Thyroid gland (tissue), 4 donors: Measurements from ENCODE around the gene LTF. TPM values are rescaled to one million over a fixed set of nuclear protein-coding genes. Genes with fewer than 3 reads are reported as not detected.
A peak's percentile ranks its signal among the peaks of the same experiment; 100 is the strongest.
"Not testable (repeated sequence)": the region's sequence is repeated elsewhere in the genome, so short reads cannot be mapped to it uniquely, and the experiment has no call there.

ENCODE experiments used
- DNase-seq, 2 donors: peaks; one replicate each; pipeline ENCODE4 v3.0.0-alpha.2; 2019
- H3K27ac ChIP-seq, 3 donors: fragments of 200-600 bp; sonication (generic); 1 replicate in 2 of 3; 2 replicates in 1 of 3; pipeline ENCODE4 v1.5.1; 2016 to 2019; ENCODE audit warnings: mild to moderate bottlenecking in 1 of 3, moderate library complexity in 1 of 3
- H3K27me3 ChIP-seq: fragments of 200-600 bp; sonication (generic); one replicate; pipeline ENCODE4 v1.5.1; 2019
- H3K36me3 ChIP-seq, 2 donors: fragments of 200-600 bp; sonication (generic); one replicate each; pipeline ENCODE4 v1.5.1; 2016 to 2019
- H3K4me1 ChIP-seq, 2 donors: fragments of 200-600 bp; sonication (generic); one replicate each; pipeline ENCODE4 v1.5.1; 2017 to 2019
- H3K4me3 ChIP-seq, 3 donors: fragments of 200-600 bp; sonication (generic); replicated peaks in 1 of 3; 1 replicate in 2 of 3; 2 replicates in 1 of 3; pipeline ENCODE4 v1.5.1; 2016; ENCODE audit warnings: mild to moderate bottlenecking in 1 of 3
- H3K9me3 ChIP-seq: fragments of 200-600 bp; sonication (generic); one replicate; pipeline ENCODE4 v1.5.1; 2017
- POLR2A ChIP-seq, 2 donors: fragments of 450-650 bp; IDR thresholded peaks; one replicate each; pipeline ENCODE4 v1.6.1; 2017; ENCODE audit warnings: antibody characterized with exemption in 2 of 2, mild to moderate bottlenecking in 2 of 2, moderate library complexity in 1 of 2
- WGBS, 2 donors: methylation state at CpG; one replicate each; pipeline ENCODE4 v1.1.5; 2017; 5-methylcytosine and 5-hydroxymethylcytosine counted together
- intact Hi-C: fragments of 100-400 bp; cut with DNase I; formaldehyde crosslinking; loops from one replicate; pipeline ENCODE4 v1.15.1; 2023
- total RNA-seq, 4 donors: library from RNA; depleted of rRNA; stranded (reverse); fragments of >200 nt; gene quantifications; one replicate each; pipeline ENCODE4 v1.2.3, GENCODE V29; 2016
- TF ChIP-seq, protein P1 (sequence below), 6 experiments: fragments of 200-600 bp in 3 of 6; fragments of 450-650 bp in 3 of 6; sonication (generic) in 3 of 6; IDR thresholded peaks; one replicate each; pipeline ENCODE4 v1.5.1; 2016 to 2019; ENCODE audit warnings: antibody characterized with exemption in 6 of 6, mild to moderate bottlenecking in 2 of 6, inconsistent platforms in 1 of 6, moderate library complexity in 1 of 6

The LTF gene
- total RNA-seq, 4 donors from 2014 or later, result 6.3 to 48.6 (median 32.5) TPM

DNA sequence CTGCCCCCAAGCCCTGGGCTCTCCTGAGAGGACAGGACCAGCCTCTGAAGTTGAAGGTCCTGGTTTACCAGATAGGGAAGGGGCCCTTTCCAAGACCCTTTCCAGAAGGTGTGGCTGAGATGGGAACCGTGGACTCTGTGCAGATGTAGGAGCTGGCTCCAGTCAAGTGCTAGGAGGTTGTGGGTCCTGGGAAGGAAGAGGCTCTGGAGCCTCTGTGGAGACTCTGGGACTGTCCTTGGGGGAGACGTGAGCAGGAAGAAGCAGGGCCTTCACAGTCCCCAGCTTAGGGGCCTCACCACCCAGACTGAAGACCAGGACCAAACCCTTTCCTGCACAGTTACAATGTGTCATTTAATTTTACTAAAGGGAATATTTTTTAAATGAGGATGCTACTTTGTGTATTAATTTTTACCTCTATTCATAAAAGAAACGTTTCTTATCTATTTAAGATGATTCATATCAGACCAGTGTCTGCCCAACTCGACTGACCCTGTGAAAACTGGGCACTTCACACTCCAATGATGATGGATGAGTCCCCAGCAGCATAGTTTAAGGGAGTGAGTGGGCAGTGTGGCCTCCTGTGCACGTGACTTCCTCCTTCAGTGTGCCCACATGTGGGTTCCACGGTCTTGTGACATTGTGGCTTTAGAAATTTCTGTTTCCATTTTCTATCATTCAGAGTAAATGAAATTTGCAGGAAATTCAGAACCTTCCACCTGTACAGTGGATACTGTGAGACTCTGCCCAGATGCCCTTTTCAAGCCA lies 68.8 kb downstream of the LTF start:
- intact Hi-C loops, result no loop called here
- no peaks in the 10 kb centered on the region for H3K36me3 ChIP-seq
- peak overlapping the region in 2 of 3 donors; percentile 53 to 71 for H3K27ac ChIP-seq
- no peaks in the 10 kb centered on the region for H3K27me3 ChIP-seq
- H3K4me1 ChIP-seq, result peaks cover 17 to 31% of the 10 kb centered on the region in 2 donors
- WGBS, 2 donors, result 70 to 76% methylated on average over 6 of the region's 6 CpGs
- TF ChIP-seq, protein P1, sequence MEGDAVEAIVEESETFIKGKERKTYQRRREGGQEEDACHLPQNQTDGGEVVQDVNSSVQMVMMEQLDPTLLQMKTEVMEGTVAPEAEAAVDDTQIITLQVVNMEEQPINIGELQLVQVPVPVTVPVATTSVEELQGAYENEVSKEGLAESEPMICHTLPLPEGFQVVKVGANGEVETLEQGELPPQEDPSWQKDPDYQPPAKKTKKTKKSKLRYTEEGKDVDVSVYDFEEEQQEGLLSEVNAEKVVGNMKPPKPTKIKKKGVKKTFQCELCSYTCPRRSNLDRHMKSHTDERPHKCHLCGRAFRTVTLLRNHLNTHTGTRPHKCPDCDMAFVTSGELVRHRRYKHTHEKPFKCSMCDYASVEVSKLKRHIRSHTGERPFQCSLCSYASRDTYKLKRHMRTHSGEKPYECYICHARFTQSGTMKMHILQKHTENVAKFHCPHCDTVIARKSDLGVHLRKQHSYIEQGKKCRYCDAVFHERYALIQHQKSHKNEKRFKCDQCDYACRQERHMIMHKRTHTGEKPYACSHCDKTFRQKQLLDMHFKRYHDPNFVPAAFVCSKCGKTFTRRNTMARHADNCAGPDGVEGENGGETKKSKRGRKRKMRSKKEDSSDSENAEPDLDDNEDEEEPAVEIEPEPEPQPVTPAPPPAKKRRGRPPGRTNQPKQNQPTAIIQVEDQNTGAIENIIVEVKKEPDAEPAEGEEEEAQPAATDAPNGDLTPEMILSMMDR (IDR thresholded peaks at IDR 0.05), result no peak
- no peak for TF ChIP-seq POLR2A (IDR thresholded peaks at IDR 0.05)
- H3K4me3 ChIP-seq, result no peak overlapping the region
- DNase-seq, result no peak
- H3K9me3 ChIP-seq, result no peaks in the 10 kb centered on the region

DNA sequence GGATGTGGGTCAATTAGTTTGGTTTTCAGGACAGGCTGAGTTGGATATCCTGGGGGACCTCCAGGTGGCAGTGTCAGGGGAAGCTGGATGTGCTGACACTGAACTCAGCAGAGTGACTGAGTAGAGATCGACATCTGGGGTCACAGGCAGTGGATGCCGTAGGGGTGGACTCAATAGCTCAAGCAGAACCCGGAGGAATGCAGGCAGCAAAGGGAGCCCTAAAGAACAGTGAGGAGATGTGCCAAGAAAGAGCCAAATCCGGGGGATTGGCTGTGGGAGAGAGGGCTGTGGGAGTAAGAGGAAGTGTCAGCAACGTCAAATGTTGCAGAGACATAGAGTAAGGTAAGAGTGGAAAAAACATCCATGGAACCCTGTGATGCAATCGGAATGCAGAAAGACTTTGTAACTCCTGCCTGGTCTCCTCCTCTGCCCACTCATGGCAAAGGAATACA lies 69.5 kb downstream of the LTF start:
- intact Hi-C loops, result no loop called here
- Histone ChIP-seq H3K27ac (no peak overlapping the region), H3K4me1 (peaks cover 17 to 31% of the 10 kb centered on the region in 2 donors), H3K36me3 (no peaks in the 10 kb centered on the region), H3K27me3 (no peaks in the 10 kb centered on the region), H3K4me3 (no peak overlapping the region), H3K9me3 (no peaks in the 10 kb centered on the region)
- no peak for DNase-seq
- TF ChIP-seq POLR2A (IDR thresholded peaks at IDR 0.05), result no peak
- TF ChIP-seq, protein P1 (IDR thresholded peaks at IDR 0.05), result no peak
- 77 to 86% methylated on average over 6 of the region's 6 CpGs for WGBS, 2 donors

DNA sequence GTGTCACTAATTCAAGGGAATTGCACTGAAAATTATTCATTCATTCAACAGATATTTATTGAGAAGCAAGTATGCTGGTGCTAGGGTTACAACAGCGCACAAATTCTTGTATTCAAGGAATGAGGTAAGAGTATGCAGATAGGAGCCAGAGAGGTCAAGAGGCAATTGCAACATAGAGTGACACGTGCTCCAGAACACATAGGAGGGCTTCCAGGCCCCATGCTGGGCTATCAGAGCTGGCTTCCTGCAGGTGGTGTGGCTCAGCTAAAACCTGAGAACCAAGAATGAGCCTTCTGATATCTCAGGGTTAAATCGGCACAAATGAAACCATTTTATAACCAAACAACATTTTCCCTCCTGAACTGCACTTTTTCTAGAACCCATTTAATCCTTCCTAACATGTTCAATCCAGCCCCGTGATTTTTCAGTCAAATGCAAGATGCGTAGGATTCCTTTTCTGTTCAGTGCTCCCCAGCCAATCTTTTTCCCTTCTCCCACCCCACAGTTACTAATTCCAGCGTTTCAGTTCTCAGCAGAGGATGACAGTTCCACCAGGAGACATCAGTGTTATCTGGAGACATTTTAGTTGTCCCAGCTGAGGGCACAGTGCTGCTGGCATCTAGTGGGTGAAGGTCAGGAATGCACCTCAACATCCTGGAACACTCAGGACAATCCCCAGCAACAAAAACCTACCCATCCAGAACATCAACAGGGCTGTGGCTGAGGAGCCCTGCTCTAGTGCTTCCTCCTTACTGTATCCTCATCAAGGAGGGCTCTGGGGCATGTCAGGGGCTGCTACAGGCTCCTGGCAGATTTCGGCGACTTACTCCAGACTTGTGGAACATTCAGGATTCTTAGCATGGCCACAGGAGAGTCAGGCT lies 70.9 kb downstream of the LTF start:
- WGBS, 2 donors, result 67 to 74% methylated on average over 8 of the region's 8 CpGs
- intact Hi-C loops, result no loop called here
- TF ChIP-seq POLR2A (IDR thresholded peaks at IDR 0.05), result no peak
- TF ChIP-seq, protein P1 (IDR thresholded peaks at IDR 0.05), result no peak

DNA sequence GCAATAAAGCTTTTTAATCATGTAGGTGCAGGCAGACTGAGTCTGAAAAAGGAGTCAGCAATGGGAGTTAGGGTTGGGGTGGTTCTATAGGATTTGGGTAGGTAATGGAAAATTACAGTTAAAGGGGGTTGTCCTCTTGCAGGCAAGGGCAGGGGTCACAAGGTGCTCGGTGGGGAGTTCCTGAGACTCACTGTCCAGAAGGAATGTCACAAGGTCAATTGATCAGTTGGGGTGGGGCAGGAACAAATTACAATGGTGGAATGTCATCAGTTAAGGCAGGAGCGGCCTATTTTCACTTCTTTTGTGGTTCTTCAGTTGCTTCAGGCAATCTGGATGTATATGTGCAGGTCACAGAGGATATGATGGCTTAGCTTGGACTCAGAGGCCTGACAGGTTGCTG lies 71.7 kb downstream of the LTF start:
- Histone ChIP-seq H3K4me1 (peaks cover 21 to 42% of the 10 kb centered on the region in 2 donors), H3K36me3 (no peaks in the 10 kb centered on the region), H3K4me3 (no peak overlapping the region), H3K27ac (no peak overlapping the region), H3K9me3 (no peaks in the 10 kb centered on the region), H3K27me3 (no peaks in the 10 kb centered on the region)
- intact Hi-C loops, result no loop called here
- DNase-seq, result no peak
- TF ChIP-seq, protein P1 (IDR thresholded peaks at IDR 0.05), result no peak
- TF ChIP-seq POLR2A (IDR thresholded peaks at IDR 0.05), result no peak
- WGBS, 2 donors, result 82 to 91% methylated on average over 2 of the region's 2 CpGs

More for the DNA sequence above, 70.9 kb downstream of the LTF start:
- Histone ChIP-seq H3K27ac (no peak overlapping the region), H3K4me3 (no peak overlapping the region), H3K27me3 (no peaks in the 10 kb centered on the region), H3K9me3 (no peaks in the 10 kb centered on the region), H3K36me3 (no peaks in the 10 kb centered on the region), H3K4me1 (peaks cover 18 to 36% of the 10 kb centered on the region in 2 donors)
- peak; percentile 54 to 61 for DNase-seq

DNA sequence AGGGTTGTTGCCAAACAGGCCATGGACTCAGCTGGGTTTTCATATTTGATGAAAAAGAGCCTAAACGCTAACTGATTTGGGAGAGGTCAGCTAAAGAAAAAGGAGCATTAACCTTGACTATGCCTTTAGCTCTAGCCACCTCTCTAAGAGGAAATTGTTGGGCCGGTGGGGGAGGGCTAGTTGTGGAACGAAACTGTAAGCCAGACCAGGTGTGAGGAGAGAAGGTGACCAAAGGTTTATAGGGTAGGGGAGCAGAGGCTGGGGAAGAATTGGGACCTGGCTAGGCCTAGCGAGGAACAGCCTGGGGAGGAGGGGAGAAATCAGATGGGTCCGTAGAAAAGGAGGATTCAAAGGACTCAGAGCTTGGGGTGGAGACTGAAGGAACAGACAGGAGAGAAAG lies 73.2 kb downstream of the LTF start:
- H3K4me1 ChIP-seq, result peaks cover 10 to 31% of the 10 kb centered on the region in 2 donors
- intact Hi-C loops, result not testable (repeated sequence)

More for the DNA sequence above, 73.2 kb downstream of the LTF start:
- H3K27ac ChIP-seq, H3K27me3 ChIP-seq, H3K9me3 ChIP-seq, DNase-seq, H3K4me3 ChIP-seq, H3K36me3 ChIP-seq: not testable (repeated sequence)
- WGBS, 2 donors, result 93 to 96% methylated on average over 5 of the region's 5 CpGs
